ENCODE results near the gene OR2T35.

OR2T35 gene

DNA sequence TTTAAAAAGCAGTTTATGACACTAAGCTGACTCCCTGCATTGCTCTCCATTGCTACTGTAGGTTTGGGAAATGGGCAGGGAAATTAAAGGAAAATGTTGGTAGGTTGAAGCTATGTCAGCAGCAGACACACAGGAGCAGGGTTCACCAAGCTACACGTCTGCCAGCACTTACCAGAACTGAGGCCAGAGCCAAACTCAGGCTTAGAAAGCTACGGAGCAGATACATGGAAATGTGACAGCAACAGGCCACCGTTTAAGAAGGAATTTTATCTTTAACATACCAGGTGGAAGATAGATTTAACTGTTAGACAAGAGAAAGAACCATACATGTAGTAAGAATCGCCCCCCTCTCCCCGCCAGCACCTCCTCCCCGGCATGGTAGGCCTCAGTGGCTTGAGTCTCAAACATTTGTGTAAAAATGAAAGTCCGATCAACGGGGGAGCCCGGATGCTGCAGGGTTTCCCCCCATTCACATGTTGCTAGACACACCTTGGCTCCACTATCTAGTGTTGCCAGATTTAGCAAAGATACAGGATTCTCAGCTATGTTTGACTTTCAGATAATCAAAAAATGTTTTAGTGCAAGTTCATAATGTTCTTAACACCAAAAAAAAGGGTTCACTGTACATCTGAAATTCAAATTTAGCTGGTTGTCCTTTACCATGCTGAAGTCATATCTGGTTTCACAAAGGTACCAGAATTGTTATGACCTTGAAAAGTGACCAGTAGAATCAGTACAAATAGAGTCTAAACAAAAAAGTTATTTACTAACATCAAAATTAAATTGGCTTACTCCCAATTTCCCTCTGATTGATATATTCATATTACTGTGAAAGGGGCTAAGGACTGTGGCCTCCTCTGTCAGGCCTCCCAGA is 16.9 kb downstream of the OR2T35 start:
- no peak for DNase-seq (ENCODE audit: low read depth in 2 of 2, low spot score in 1 of 2)

DNA sequence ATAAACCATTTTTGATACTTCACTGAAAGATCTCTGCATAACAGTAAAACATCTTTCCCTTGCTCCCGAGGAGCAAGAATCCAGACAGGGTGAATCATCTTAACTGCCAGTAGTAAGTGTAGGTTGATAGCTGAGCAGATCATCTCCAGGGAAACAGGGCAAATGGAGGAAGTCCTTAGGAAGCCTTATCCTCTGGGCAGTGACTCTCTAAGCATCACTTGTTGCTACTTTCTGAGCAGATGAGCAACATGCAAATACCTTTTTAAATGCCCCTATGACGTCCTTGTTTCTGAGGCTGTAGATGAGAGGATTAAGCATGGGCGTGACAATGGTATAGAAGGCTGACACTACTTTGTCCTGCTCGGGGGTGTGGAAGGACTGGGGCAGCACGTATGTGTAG is 19.1 kb downstream of the OR2T35 start:
- DNase-seq (ENCODE audit: low read depth in 2 of 2, low spot score in 1 of 2) = no peak

DNA sequence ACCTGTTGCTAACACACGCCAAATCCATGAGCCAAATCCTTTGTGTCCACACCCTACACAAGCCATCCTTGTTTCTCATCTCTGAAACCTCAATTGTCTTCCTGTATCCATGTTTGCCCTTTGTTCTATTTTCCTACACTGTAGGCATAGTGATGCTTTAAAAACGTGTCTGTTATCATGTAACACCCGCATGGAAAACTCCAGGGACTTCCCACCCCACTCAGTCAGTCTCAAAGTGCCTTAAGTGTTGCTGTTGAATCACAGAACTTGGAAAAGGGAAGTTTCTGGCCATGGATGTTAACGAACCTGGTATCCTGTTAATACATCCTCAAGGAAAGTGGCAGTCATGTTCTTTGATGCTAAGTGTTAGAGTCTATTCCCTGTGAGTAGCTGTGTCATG is 19.9 kb downstream of the OR2T35 start:
- DNase-seq (ENCODE audit: low read depth in 2 of 2, low spot score in 1 of 2) = no peak

DNA sequence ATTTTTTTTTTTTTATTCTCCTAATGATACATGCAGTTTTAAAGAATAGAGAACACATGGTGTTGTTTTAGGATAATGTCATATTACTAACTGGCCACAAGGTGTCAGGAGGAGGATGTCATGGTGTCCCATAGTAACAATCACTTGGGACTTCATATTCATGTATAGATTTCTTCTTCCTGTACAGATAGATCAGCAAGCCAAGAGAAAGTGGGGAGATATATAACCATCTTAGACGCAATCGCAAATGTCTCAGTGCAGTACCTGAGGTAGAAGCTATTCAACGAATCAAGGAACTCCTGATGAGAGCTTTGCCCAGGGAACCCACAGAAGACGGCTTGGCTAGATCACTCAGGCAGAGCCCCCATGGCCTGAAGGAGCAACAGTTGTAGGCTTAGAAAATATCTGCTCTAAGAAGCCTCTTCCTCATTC is 22.5 kb downstream of the OR2T35 start:
- no peak for DNase-seq (ENCODE audit: low read depth in 2 of 2, low spot score in 1 of 2)

DNA sequence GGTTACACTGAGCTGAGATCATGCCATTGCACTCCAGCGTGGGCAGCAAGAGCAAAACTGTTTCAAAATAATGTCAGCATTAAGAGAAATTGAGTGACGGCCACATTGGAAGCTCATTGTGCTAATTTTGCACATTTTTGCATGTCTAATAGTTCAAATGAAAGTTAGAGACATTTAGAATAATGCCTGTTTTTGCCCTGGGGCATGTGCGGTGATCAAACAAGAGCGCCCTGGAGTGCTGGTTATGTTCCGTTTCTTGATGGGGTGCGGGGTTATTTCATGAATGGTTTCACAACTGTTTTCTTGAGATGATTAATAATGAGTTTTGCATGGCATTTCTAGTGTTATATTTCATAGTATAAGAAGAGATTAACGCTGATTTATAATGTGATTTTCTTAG is 23.3 kb downstream of the OR2T35 start:
- no peak for DNase-seq (ENCODE audit: low read depth in 2 of 2, low spot score in 1 of 2)

DNA sequence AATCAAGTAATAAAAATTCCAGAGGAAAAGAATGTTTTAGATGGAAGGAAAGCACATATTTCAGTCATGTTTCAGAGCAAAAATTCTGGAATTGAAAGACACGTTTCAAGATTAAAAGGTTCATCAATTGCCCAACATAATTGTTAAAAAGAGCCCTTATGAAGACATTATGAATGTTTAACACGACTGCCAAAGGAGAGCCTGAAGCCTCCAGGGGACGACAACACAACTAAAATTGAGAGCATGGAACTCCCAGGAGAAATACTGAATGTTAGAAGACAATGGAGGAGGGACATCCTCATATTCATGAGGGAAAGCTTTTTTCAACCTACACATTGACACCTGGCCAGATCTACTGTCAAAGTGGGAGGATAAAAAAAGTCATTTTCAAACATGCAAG is 26.2 kb downstream of the OR2T35 start:
- no peak for DNase-seq (ENCODE audit: low read depth in 2 of 2, low spot score in 1 of 2)

DNA sequence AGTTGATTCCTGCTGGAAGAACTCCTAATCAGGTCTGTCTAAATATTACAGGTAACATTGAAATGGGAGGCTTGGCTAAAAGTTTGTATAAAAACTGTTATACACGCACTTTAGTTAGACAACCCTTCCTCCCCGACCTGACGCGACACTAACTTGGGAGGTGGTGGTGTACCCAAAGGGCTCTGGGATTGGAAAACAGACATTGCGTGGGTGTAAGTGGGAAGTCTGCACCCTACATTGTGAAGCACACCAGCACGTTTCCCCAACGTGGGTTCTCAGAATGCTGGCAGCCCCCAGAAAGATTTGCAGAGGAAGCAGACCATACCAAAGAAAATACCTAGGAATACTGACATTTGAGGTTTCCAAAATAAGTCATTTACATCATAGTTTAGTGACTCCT is 27.0 kb downstream of the OR2T35 start:
- DNase-seq (ENCODE audit: low read depth in 2 of 2, low spot score in 1 of 2) = no peak

DNA sequence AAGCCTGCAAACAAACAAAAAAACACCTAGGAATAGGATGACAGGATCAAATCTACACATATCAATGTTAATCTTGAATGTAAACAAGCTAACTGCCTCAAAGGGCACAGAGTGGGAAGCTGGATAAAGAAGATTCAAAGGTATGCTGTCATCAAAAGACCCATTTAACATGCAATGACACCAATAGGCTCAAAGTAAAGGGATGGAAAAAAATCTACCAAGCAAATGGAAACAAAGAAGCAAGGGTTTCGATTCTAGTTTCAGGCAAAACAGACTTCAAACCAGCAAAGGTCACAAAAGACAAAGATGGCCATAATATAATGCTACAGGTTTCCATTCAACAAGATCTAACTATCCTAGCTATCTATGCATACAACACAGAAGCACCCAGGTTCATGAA is 31.3 kb downstream of the OR2T35 start:
- no peak for DNase-seq (ENCODE audit: low read depth in 2 of 2, low spot score in 1 of 2)

DNA sequence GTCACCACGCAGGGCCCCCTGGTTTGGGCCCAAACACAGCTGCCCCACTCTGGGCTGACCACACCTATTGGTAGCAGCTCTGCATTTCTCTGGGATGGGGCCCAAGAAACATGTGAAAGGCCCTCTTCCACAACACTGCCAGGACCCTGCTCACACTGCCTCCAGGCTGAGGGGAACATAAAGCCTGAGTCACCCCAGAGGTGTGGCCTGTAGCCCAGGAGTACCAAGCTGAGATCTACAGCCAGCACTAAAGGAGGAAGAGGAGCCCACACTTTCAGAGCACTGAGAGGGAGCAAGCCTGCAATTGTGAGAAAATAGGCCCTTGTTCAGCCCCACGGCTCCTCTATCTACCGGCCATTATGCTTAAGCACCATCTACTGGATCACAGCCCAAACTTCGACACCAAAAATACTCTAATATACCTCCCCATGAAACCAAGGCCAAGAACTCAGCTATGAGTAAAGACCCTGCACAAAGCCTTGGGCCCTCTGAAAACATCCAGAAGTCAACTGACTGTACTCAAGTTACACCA is 33.1 kb downstream of the OR2T35 start:
- DNase-seq (ENCODE audit: low read depth in 2 of 2, low spot score in 1 of 2) = no peak

DNA sequence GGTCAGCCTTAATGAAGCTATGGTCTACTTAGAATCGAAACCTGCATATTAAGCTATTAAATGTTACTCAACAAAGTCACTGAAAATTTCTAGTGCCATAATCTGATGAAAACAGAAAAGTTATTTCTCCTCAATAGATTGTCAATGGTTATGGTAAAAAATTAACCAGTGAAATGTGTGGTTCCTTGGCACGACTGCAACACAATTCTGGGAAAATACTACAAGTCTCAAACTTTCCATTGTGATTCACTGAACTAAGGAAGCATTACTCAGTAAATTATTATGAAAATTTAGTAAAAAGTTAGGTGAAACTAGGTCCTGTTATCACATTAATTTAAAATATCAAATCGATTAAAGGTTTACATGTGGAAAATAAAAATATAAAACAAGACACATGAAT is 34.8 kb downstream of the OR2T35 start:
- DNase-seq (ENCODE audit: low read depth in 2 of 2, low spot score in 1 of 2) = no peak

DNA sequence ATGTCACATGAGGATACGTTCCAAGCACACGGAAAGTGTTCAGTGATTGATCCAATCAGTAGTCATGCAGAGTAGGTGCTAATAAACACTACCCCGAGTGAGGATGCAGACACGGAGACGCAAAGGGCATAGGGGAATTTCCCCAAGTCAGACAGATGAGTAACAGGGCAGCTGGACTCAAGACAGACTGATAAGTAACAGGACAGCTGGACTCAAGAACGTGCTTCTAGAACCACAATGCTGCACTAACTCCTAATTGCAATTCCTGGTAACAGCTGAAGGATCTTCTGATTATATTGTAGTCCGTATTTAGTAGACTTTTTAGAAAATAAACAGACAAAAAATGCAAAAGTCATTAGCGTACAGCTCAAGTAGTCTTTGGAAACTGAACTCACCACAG is 45.7 kb downstream of the OR2T35 start:
- DNase-seq (ENCODE audit: low read depth in 2 of 2, low spot score in 1 of 2) = no peak

DNA sequence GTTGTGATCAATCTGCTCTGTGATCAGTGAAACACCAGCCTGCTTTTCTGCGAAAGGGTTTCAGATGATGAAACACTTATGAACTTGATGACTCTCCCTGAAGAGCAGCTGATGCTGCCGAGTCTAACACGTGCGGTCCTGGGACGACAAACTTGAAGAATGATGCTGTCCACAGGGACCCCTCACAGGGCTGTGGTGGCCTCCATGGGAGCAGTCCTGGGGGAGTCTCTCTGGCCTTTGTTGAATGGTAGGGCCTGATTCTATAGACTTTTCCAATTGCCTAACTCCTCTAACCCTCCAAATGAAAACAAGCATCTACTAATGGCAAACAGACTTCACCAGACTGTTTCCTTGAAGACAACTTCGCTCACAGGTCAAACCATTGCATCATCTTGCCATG is 47.5 kb downstream of the OR2T35 start, which contains the start of gene OR2T10:
Gene OR2T10, minus strand, starts transcription at position 112 of the 400 bp plus-strand sequence. CDS start 3,932 bp downstream, outside the sequence.
- DNase-seq (ENCODE audit: low read depth in 2 of 2, low spot score in 1 of 2) = no peak

DNA sequence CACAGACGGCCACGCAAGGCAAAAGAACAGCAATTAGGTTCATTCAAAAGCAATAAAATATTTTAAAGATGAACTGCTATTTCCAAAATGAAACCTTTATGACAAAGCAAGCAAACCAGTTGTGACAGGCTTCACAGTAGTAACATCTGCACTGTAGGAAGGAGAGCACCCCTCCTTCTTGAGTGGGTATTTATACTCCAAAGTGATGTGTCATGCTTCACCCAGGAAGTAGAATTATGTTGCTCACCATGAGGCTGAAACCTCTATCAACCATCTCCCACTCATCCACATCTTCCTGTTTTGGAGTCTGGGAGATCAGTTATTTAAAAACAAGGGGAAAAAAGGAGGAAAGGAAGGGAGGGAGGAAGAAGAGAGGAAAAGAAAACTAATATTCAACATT is 48.5 kb downstream of the OR2T35 start:
- no peak for DNase-seq (ENCODE audit: low read depth in 2 of 2, low spot score in 1 of 2)

DNA sequence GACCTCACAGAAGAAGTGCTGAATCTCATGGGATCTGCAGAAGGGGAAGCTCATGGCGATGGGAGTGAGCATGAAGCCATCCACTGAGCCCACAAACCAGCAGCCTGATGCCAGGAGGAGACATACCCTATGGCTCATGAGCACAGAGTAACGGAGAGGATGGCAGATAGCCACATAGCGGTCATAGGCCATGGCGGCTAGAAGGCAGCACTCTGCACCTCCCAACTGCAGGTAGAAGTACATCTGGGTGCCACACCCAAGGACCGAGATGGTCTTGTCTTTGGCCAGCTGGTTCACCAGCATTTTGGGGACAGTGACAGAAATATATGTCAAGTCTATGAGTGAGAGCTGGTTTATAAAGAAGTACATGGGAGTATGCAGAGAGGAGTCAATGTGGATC is 51.9 kb downstream of the OR2T35 start:
- DNase-seq (ENCODE audit: low read depth in 2 of 2, low spot score in 1 of 2) = no peak

DNA sequence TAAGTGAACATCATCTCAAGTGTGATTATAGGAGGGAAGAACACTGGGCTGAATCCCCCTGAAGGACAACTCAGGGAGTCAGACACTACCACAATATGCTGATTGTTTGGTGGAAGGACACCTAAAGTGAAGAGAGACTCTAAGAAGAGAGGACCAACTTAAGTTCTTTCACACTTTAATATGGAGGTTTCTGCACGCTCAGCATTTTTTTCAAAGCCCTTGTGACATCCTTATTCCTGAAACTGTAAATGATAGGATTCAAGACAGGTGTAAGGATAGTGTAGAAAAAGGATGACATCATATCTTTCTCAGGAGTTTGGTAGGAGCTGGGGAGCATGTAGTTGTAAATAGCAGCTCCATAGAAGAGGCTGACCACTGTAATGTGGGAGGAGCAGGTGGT is 52.4 kb downstream of the OR2T35 start:
- no peak for DNase-seq (ENCODE audit: low read depth in 2 of 2, low spot score in 1 of 2)

DNA sequence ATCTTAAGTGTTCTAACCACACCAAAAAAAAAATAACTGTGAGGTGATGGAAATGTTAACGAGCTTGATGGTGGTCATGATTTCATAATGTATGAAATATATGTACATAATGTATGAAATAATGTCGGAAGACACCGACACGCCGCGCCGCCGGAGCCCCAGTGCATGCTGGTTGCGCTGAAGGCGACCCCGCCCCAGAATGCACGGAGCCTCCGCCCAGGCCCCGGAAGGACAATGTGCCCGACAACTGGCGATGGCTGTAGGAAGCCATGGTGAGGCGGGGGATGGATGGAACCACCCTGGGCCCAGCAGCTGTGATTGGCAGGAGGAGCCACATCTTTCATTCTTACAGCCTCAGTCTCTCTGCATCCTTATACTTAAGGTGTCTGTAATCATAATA is 55.0 kb downstream of the OR2T35 start:
- no peak for DNase-seq (ENCODE audit: low read depth in 2 of 2, low spot score in 1 of 2)

DNA sequence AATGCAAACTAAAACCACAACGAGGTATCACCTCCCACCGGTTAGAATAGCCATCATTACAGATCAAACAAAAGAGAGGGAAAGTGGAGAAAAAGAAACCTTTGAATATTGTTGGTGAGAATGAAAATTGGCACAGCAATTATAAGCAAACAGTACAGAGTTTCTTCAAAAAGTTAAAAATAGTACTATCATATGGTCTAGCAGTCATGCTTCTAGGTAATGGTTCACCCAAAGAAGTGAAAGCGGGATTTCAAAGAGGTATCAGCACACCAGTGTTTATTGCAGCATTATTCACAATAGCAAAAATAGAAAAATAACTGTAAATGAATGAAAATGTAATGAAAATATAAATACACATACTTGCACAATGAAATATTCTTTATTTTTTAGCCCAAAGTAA is 55.7 kb downstream of the OR2T35 start:
- no peak for DNase-seq (ENCODE audit: low read depth in 2 of 2, low spot score in 1 of 2)
